NCI-H526 treated with DMSO at 0.1 percent for 48 hours (cell line): ENCODE data around the gene VOPP1.
"Not testable (repeated sequence)": the region's sequence is repeated elsewhere in the genome, so short reads cannot be mapped to it uniquely, and the experiment has no call there.

ENCODE experiments used
- DNase-seq: peaks from one replicate; lab custom pipeline; 2025; lab: John Stamatoyannopoulos, UW

VOPP1 gene

GRCh38 chr7:55572378-55573233 is at the start of gene VOPP1:
Gene VOPP1, minus strand, starts transcription at chr7:55572502. Its CDS starts 178 bp downstream, at chr7:55572324.
- peak; percentile 46 for DNase-seq

- no peak for DNase-seq
Observed at GRCh38 chr7:55618913-55619312, 46.6 kb upstream of the VOPP1 start.

GRCh38 chr7:55614365-55615064 is 42.2 kb upstream of the VOPP1 start:
- not testable (repeated sequence) for DNase-seq

GRCh38 chr7:55609726-55610125 is 37.4 kb upstream of the VOPP1 start:
- DNase-seq, result not testable (repeated sequence)

GRCh38 chr7:55605661-55606060 is 33.4 kb upstream of the VOPP1 start:
- DNase-seq, result not testable (repeated sequence)

- DNase-seq, result peak; percentile 5
Observed at GRCh38 chr7:55597944-55598499, 25.7 kb upstream of the VOPP1 start.

- DNase-seq, result not testable (repeated sequence)
Observed at GRCh38 chr7:55597214-55597739, 25.0 kb upstream of the VOPP1 start.

GRCh38 chr7:55595511-55595910 is 23.2 kb upstream of the VOPP1 start:
- no peak for DNase-seq

- DNase-seq, result no peak
Observed at GRCh38 chr7:55594870-55595269, 22.6 kb upstream of the VOPP1 start.

- DNase-seq, result no peak
Observed at GRCh38 chr7:55594414-55594813, 22.1 kb upstream of the VOPP1 start.

GRCh38 chr7:55593515-55594318 is 21.4 kb upstream of the VOPP1 start:
- DNase-seq, result no peak

GRCh38 chr7:55593172-55593514 is 20.8 kb upstream of the VOPP1 start:
- DNase-seq, result no peak

GRCh38 chr7:55592492-55592891 is 20.2 kb upstream of the VOPP1 start:
- DNase-seq, result no peak

GRCh38 chr7:55591282-55591931 is 19.1 kb upstream of the VOPP1 start:
- no peak for DNase-seq

- DNase-seq, result no peak
Observed at GRCh38 chr7:55590517-55591281, 18.4 kb upstream of the VOPP1 start.

GRCh38 chr7:55589905-55590304 is 17.6 kb upstream of the VOPP1 start:
- no peak for DNase-seq

GRCh38 chr7:55588976-55589604 is 16.8 kb upstream of the VOPP1 start:
- DNase-seq, result no peak

GRCh38 chr7:55588379-55588699 is 16.0 kb upstream of the VOPP1 start:
- no peak for DNase-seq

GRCh38 chr7:55587687-55588378 is 15.5 kb upstream of the VOPP1 start:
- DNase-seq, result no peak

- DNase-seq, result not testable (repeated sequence)
Observed at GRCh38 chr7:55582656-55583055, 10.4 kb upstream of the VOPP1 start.
